ENCODE measurements around the gene ZFPL1.

DNA sequence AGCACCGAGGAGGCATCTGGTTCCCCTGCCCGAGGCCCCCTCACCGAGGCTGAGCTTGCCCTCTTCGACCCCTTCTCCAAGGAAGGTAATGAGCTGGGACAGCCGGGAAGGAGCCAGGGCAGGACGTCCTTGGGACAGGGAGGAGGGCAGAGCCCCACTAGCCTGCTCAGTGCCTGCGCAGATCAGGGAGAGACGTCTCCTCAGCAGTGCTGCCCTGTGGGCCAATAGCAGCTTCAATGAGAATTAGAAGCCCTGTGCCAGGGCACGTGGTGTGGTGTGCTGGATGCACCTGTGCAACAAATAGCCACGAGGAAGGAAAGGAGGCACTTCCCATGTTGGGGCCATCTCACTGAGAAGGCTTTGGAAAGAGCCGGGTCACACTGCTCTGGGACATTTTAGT, 48.4 kb upstream of the ZFPL1 start:
- no peak for TF ChIP-seq POLR2A (IDR thresholded peaks at IDR 0.05)
- TF ChIP-seq, protein P1, sequence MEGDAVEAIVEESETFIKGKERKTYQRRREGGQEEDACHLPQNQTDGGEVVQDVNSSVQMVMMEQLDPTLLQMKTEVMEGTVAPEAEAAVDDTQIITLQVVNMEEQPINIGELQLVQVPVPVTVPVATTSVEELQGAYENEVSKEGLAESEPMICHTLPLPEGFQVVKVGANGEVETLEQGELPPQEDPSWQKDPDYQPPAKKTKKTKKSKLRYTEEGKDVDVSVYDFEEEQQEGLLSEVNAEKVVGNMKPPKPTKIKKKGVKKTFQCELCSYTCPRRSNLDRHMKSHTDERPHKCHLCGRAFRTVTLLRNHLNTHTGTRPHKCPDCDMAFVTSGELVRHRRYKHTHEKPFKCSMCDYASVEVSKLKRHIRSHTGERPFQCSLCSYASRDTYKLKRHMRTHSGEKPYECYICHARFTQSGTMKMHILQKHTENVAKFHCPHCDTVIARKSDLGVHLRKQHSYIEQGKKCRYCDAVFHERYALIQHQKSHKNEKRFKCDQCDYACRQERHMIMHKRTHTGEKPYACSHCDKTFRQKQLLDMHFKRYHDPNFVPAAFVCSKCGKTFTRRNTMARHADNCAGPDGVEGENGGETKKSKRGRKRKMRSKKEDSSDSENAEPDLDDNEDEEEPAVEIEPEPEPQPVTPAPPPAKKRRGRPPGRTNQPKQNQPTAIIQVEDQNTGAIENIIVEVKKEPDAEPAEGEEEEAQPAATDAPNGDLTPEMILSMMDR (IDR thresholded peaks at IDR 0.05 in 4 of 5, conservative IDR thresholded peaks at IDR 0.05 in 1 of 5) = no peak
